D721Med (cell line): ENCODE measurements around the gene ERMN.
A peak's percentile ranks its signal among the peaks of the same experiment; 100 is the strongest.

Source experiments
- DNase-seq: peaks from one replicate; pipeline ENCODE4 v3.0.0; 2011; ENCODE audit warnings: low spot score; ENCODE audit not compliant: insufficient read length
- FAIRE-seq: peaks from 2 replicates; lab custom pipeline; 2011; peaks lifted over from hg19 to GRCh38; lab: Jason Lieb, UNC
- TF ChIP-seq, protein P1 (sequence below): IDR thresholded peaks from 2 replicates; pipeline ENCODE4 v1.5.1; 2012; ENCODE audit warnings: mild to moderate bottlenecking, control low read depth; ENCODE audit not compliant: insufficient read depth; ENCODE audit errors: missing control alignments

ERMN gene

DNA sequence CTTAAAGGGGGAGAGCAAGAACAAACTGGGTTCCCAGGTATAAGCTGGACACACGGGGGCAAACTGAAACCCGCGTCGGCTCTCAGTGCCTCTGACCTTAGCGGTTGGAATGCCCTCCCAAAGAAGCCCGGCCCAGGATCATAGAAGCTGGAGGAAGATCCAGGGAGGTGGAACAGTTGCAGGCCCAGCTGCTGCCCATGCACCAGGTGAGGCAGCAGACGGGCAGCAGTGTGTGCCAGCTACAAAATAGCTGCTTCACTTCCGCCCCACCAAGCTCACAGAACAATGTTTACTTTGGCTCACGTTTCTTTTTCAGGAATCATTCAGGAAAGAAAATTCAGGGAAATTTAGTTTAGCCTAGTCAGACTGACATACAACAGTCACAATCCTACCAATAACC is 3.9 kb upstream of the ERMN start:
- TF ChIP-seq, protein P1, sequence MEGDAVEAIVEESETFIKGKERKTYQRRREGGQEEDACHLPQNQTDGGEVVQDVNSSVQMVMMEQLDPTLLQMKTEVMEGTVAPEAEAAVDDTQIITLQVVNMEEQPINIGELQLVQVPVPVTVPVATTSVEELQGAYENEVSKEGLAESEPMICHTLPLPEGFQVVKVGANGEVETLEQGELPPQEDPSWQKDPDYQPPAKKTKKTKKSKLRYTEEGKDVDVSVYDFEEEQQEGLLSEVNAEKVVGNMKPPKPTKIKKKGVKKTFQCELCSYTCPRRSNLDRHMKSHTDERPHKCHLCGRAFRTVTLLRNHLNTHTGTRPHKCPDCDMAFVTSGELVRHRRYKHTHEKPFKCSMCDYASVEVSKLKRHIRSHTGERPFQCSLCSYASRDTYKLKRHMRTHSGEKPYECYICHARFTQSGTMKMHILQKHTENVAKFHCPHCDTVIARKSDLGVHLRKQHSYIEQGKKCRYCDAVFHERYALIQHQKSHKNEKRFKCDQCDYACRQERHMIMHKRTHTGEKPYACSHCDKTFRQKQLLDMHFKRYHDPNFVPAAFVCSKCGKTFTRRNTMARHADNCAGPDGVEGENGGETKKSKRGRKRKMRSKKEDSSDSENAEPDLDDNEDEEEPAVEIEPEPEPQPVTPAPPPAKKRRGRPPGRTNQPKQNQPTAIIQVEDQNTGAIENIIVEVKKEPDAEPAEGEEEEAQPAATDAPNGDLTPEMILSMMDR: no peak
- FAIRE-seq: no peak

GRCh38 chr2:157327621-157328500 is 2.2 kb upstream of the ERMN start:
- peak; percentile 41 for DNase-seq
- TF ChIP-seq, protein P1: peak; percentile 88
- FAIRE-seq: no peak

More for the DNA sequence above, 3.9 kb upstream of the ERMN start:
- DNase-seq: no peak

- TF ChIP-seq, protein P1: no peak
- DNase-seq (no peak), FAIRE-seq (no peak)
These were observed 1.6 kb upstream of the ERMN start for GRCh38 chr2:157327200-157327599.

- TF ChIP-seq, protein P1: no peak
- no peak for DNase-seq
- no peak for FAIRE-seq
These were observed 1.1 kb upstream of the ERMN start for GRCh38 chr2:157326698-157327097.

- FAIRE-seq (no peak), DNase-seq (no peak)
- TF ChIP-seq, protein P1: no peak
These were observed 1.2 kb downstream of the ERMN start for GRCh38 chr2:157324331-157324843.

DNA sequence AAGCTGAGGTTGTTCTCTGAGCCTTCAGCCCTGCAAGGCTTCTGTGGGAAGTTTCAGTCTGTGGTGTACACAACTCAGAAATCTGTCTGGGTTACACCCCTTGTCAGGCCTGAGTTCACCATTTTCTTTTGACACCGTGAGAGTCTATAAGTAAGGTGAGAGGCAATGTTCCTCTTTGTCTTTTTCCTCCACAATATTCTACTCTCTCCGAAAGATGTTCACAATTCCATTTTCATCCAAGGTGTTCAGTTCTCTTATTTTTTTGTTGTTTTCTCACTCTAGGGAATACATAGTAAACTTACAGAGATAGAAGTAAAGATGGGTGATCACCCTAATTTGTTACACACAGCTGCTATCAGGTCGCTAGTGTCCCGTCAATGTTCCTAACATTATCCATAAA is 3.2 kb downstream of the ERMN start:
- DNase-seq (no peak), FAIRE-seq (no peak)
- TF ChIP-seq, protein P1: no peak

- TF ChIP-seq, protein P1: no peak
- FAIRE-seq (no peak), DNase-seq (no peak)
These were observed 4.2 kb downstream of the ERMN start for GRCh38 chr2:157321466-157321865.
